ENCODE results near the gene RCSD1. TPM values are rescaled to one million over a fixed set of nuclear protein-coding genes. Genes with fewer than 3 reads are reported as not detected.
A peak's percentile ranks its signal among the peaks of the same experiment; 100 is the strongest.

The RCSD1 gene
- total RNA-seq, 1 experiment from 2014 or later = 0.50 TPM

- peaks cover 28% of the 10 kb centered on the region for H3K4me1 Mint-ChIP-seq
- 0 out of 2 replicates have a peak, but pooled peaks cover 4% of the 10 kb centered on the region for H3K36me3 Mint-ChIP-seq
- POLR2A ChIA-PET = no interaction called here
- peaks cover 78% of the 10 kb centered on the region for H3K27me3 Mint-ChIP-seq (ENCODE audit: low read depth)
- CTCF ChIA-PET = interaction anchor here (1.2 to 1.7 kb wide), 2 partner anchors 32 to 59 kb away, joined by 3 to 5 read pairs; no protein-coding TSS in a partner anchor
- no peak overlapping the region for H3K27ac Mint-ChIP-seq
- TF ChIP-seq NR2C2 (CRISPR knock-in tag; IDR thresholded peaks at IDR 0.05) = no peak
- no peak for TF ChIP-seq NFATC4 (CRISPR knock-in tag; IDR thresholded peaks at IDR 0.05)
- no peak for TF ChIP-seq SP1 (CRISPR knock-in tag; conservative IDR thresholded peaks at IDR 0.05)
- no peak for TF ChIP-seq NR3C1 (CRISPR knock-in tag; conservative IDR thresholded peaks at IDR 0.05; ENCODE audit: low read depth)
- TF ChIP-seq ZNF281 (CRISPR knock-in tag; IDR thresholded peaks at IDR 0.05) = no peak
- TF ChIP-seq, protein P1, sequence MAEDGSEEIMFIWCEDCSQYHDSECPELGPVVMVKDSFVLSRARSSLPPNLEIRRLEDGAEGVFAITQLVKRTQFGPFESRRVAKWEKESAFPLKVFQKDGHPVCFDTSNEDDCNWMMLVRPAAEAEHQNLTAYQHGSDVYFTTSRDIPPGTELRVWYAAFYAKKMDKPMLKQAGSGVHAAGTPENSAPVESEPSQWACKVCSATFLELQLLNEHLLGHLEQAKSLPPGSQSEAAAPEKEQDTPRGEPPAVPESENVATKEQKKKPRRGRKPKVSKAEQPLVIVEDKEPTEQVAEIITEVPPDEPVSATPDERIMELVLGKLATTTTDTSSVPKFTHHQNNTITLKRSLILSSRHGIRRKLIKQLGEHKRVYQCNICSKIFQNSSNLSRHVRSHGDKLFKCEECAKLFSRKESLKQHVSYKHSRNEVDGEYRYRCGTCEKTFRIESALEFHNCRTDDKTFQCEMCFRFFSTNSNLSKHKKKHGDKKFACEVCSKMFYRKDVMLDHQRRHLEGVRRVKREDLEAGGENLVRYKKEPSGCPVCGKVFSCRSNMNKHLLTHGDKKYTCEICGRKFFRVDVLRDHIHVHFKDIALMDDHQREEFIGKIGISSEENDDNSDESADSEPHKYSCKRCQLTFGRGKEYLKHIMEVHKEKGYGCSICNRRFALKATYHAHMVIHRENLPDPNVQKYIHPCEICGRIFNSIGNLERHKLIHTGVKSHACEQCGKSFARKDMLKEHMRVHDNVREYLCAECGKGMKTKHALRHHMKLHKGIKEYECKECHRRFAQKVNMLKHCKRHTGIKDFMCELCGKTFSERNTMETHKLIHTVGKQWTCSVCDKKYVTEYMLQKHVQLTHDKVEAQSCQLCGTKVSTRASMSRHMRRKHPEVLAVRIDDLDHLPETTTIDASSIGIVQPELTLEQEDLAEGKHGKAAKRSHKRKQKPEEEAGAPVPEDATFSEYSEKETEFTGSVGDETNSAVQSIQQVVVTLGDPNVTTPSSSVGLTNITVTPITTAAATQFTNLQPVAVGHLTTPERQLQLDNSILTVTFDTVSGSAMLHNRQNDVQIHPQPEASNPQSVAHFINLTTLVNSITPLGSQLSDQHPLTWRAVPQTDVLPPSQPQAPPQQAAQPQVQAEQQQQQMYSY (CRISPR knock-in tag; IDR thresholded peaks at IDR 0.05) = peak; percentile 46; the same call in 1 of the 2 replicates
- TF ChIP-seq ZNF396 (CRISPR knock-in tag; IDR thresholded peaks at IDR 0.05; ENCODE audit: borderline replicate concordance) = no peak
- TF ChIP-seq ZNF671 (CRISPR knock-in tag; IDR thresholded peaks at IDR 0.05) = no peak
- peak overlapping the region; percentile 79 for H3K4me3 Mint-ChIP-seq
- ATAC-seq (no peak), DNase-seq (ENCODE audit: low spot score) (no peak)
- peaks cover 14% of the 10 kb centered on the region for H3K9me3 Mint-ChIP-seq
These were observed 1.1 kb upstream of the RCSD1 start for GRCh38 chr1:167628741-167629515.

GRCh38 chr1:167630568-167631385 lies 745 bp downstream of the RCSD1 start:
- Mint-ChIP-seq H3K9me3 (peaks cover 3% of the 10 kb centered on the region), H3K36me3 (no peaks in the 10 kb centered on the region), H3K27me3 (ENCODE audit: low read depth) (peaks cover 82% of the 10 kb centered on the region), H3K27ac (no peak overlapping the region), H3K4me3 (peak overlapping the region; percentile 71), H3K4me1 (peaks cover 44% of the 10 kb centered on the region)
- TF ChIP-seq JAZF1 (CRISPR knock-in tag; IDR thresholded peaks at IDR 0.05) = no peak
- no peak for TF ChIP-seq CBFB (CRISPR knock-in tag; IDR thresholded peaks at IDR 0.05; ENCODE audit: low read depth)
- no peak for TF ChIP-seq ZNF121 (CRISPR knock-in tag; IDR thresholded peaks at IDR 0.05)
- TF ChIP-seq ZNF219 (CRISPR knock-in tag; IDR thresholded peaks at IDR 0.05; ENCODE audit: borderline replicate concordance) = no peak
- TF ChIP-seq TEAD1 (CRISPR knock-in tag; IDR thresholded peaks at IDR 0.05) = 0 out of 2 replicates have a peak, but pooled peaks have one; percentile 14
- ATAC-seq (no peak), DNase-seq (ENCODE audit: low spot score) (no peak)
- POLR2A ChIA-PET = no interaction called here
- CTCF ChIA-PET = interaction anchor here (1.2 kb wide), 1 partner anchor 30 kb away, joined by 3 read pairs; no protein-coding TSS in a partner anchor

- ChIA-PET CTCF (interaction anchor here (1.5 kb wide), 1 partner anchor 78 kb away, joined by 5 read pairs; the partner anchor contains the start of gene CREG1), POLR2A (no interaction called here)
- no peak overlapping the region for H3K27ac Mint-ChIP-seq
- peak overlapping the region; percentile 24; the same call in 1 of the 2 replicates for H3K4me3 Mint-ChIP-seq
- H3K9me3 Mint-ChIP-seq = no peaks in the 10 kb centered on the region
- no peak for DNase-seq (ENCODE audit: low spot score)
- no peaks in the 10 kb centered on the region for H3K36me3 Mint-ChIP-seq
- TF ChIP-seq MYBL2 (CRISPR knock-in tag; IDR thresholded peaks at IDR 0.05) = no peak
- TF ChIP-seq E2F1 (CRISPR knock-in tag; IDR thresholded peaks at IDR 0.05) = no peak
- no peak for TF ChIP-seq ZNF671 (CRISPR knock-in tag; IDR thresholded peaks at IDR 0.05)
- TF ChIP-seq SP1 (CRISPR knock-in tag; conservative IDR thresholded peaks at IDR 0.05) = no peak
- H3K4me1 Mint-ChIP-seq = peaks cover 45% of the 10 kb centered on the region
- no peak for ATAC-seq
- peaks cover 89% of the 10 kb centered on the region for H3K27me3 Mint-ChIP-seq (ENCODE audit: low read depth)
These were observed 1.4 kb downstream of the RCSD1 start for GRCh38 chr1:167631386-167631935.

Data from WTC11 (cell line).